Mesothelial cell of epicardium (in vitro differentiated cells): ENCODE data around the gene CATSPER1. TPM values are rescaled to one million over a fixed set of nuclear protein-coding genes. Genes with fewer than 3 reads are reported as not detected.

Experiments
- DNase-seq, 2 experiments: peaks; one replicate each; pipeline ENCODE4 v3.0.0; 2021; ENCODE audit warnings: low spot score in 2 of 2; ENCODE audit not compliant: unreplicated experiment in 2 of 2
- H3K27ac Mint-ChIP-seq: 2 replicates; pipeline ENCODE4 v1.8.0; 2021; ENCODE audit warnings: mixed read lengths
- H3K27me3 Mint-ChIP-seq: 2 replicates; pipeline ENCODE4 v1.8.0; 2021; ENCODE audit warnings: low read depth, mixed read lengths
- H3K36me3 Mint-ChIP-seq: 2 replicates; pipeline ENCODE4 v1.8.0; 2021; ENCODE audit warnings: mixed read lengths
- H3K4me1 Mint-ChIP-seq: 2 replicates; pipeline ENCODE4 v1.8.0; 2021; ENCODE audit warnings: mixed read lengths
- H3K4me3 Mint-ChIP-seq: 2 replicates; pipeline ENCODE4 v1.8.0; 2021; ENCODE audit warnings: mild to moderate bottlenecking, moderate library complexity, mixed read lengths
- H3K9me3 Mint-ChIP-seq: 2 replicates; pipeline ENCODE4 v1.8.0; 2021; ENCODE audit warnings: mixed read lengths
- total RNA-seq: library from RNA; stranded (reverse); gene quantifications from 3 replicates; pipeline ENCODE4 v1.2.1, GENCODE V29; 2021
- TF ChIP-seq, protein P1 (sequence below): fragments of 200-600 bp; sonication (generic); IDR thresholded peaks from one replicate; pipeline ENCODE4 v1.5.0; 2021; ENCODE audit warnings: antibody characterized with exemption; ENCODE audit not compliant: unreplicated experiment

CATSPER1 gene
- total RNA-seq, 1 donor from 2014 or later: not detected

GRCh38 chr11:65975771-65976170 is 50.5 kb downstream of the CATSPER1 start:
- TF ChIP-seq, protein P1, sequence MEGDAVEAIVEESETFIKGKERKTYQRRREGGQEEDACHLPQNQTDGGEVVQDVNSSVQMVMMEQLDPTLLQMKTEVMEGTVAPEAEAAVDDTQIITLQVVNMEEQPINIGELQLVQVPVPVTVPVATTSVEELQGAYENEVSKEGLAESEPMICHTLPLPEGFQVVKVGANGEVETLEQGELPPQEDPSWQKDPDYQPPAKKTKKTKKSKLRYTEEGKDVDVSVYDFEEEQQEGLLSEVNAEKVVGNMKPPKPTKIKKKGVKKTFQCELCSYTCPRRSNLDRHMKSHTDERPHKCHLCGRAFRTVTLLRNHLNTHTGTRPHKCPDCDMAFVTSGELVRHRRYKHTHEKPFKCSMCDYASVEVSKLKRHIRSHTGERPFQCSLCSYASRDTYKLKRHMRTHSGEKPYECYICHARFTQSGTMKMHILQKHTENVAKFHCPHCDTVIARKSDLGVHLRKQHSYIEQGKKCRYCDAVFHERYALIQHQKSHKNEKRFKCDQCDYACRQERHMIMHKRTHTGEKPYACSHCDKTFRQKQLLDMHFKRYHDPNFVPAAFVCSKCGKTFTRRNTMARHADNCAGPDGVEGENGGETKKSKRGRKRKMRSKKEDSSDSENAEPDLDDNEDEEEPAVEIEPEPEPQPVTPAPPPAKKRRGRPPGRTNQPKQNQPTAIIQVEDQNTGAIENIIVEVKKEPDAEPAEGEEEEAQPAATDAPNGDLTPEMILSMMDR: no peak
- no peak for DNase-seq
- no peak overlapping the region for H3K27ac Mint-ChIP-seq
- no peaks in the 10 kb centered on the region for H3K4me1 Mint-ChIP-seq
- no peaks in the 10 kb centered on the region for H3K9me3 Mint-ChIP-seq
- H3K4me3 Mint-ChIP-seq: no peak overlapping the region
- H3K27me3 Mint-ChIP-seq: no peaks in the 10 kb centered on the region
- peaks cover 35% of the 10 kb centered on the region for H3K36me3 Mint-ChIP-seq

DNA sequence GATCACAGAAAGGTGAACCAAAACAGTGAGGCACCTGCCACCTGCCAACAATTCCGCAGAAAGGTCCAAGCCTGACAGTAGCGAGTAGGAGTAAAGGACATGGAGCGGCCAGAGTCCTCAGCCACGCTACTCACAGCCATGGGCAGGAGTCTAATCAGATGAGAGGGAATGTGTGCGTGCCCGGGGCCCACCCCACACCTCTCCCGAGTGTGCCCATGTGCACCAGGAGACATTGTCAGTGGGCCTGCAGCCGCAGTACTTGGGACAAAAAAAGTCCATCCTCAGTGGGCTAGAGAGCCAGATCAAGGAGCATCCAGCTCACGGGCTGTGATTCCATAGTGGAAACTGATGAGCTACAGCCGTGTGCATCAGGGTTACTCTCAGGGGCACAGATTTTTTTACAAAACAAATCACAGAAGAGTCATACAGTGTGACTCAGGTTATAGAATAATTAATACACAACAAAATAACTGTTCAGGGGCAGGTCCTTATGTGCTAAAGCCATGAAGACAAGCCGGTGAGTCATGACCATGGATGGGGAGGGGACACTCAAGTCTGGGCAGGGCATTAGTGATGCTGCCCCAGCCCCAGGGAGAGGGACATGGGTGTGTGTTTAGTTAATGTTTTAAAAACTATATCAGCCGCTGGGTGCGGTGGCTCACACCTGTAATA is 52.7 kb downstream of the CATSPER1 start:
- no peak for DNase-seq
- TF ChIP-seq, protein P1: no peak
- Mint-ChIP-seq H3K4me1 (no peaks in the 10 kb centered on the region), H3K27ac (no peak overlapping the region), H3K36me3 (peaks cover 32% of the 10 kb centered on the region), H3K27me3 (no peaks in the 10 kb centered on the region), H3K9me3 (no peaks in the 10 kb centered on the region), H3K4me3 (no peak overlapping the region)

- H3K27ac Mint-ChIP-seq: no peak overlapping the region
- H3K36me3 Mint-ChIP-seq: peaks cover 38% of the 10 kb centered on the region
- TF ChIP-seq, protein P1: no peak
Observed at GRCh38 chr11:65972116-65972515, 54.2 kb downstream of the CATSPER1 start.

DNA sequence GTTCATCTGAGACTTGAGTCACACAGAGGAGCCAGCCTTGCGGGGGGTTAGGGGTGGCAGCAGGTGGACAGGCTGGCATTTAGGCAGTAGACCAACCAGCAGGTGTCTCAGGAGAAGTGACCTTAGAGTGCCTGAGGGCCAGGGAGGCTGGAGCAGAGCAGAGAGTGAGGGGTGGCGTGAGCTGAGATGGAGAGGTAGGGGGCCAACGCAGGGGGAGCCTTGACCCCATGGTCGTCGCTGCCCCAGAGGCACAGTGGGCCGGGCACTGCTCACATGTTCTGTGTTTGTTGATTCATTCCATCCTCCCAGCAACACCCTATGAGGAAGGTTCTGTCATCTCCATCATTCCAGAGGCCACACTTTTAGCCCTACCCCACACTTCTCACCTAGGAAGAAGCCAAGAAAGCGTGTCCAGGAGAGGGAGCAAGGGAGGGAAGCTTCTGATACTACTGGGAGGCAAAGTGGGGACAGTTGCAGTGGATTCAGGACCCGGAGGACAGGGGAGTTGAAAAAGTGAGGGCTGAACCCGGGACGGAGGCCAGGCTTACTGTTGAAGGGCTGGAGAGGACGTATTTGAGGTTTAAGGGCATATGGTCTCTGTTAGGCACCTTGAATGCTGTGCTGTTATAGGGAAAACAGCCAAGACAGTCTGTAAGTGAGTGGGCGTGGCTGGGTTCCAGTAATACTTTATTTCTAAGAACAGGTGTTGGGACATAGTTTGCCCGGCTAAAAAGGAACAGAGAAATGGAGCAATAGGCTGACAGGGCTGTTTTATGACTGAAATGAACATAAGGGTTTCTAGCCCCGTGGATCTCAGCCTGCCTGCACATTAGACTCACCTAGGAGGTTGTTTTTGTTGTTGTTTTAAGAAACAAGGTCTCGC is 57.4 kb downstream of the CATSPER1 start:
- no peaks in the 10 kb centered on the region for H3K27me3 Mint-ChIP-seq
- H3K27ac Mint-ChIP-seq: no peak overlapping the region
- H3K36me3 Mint-ChIP-seq: peaks cover 44% of the 10 kb centered on the region
- no peak for DNase-seq
- H3K9me3 Mint-ChIP-seq: no peaks in the 10 kb centered on the region
- peaks cover 2% of the 10 kb centered on the region for H3K4me1 Mint-ChIP-seq
- TF ChIP-seq, protein P1: no peak
- H3K4me3 Mint-ChIP-seq: no peak overlapping the region

More at GRCh38 chr11:65972116-65972515, 54.2 kb downstream of the CATSPER1 start:
- no peak overlapping the region for H3K4me3 Mint-ChIP-seq
- no peak for DNase-seq
- H3K9me3 Mint-ChIP-seq: no peaks in the 10 kb centered on the region
- no peaks in the 10 kb centered on the region for H3K4me1 Mint-ChIP-seq
- no peaks in the 10 kb centered on the region for H3K27me3 Mint-ChIP-seq

DNA sequence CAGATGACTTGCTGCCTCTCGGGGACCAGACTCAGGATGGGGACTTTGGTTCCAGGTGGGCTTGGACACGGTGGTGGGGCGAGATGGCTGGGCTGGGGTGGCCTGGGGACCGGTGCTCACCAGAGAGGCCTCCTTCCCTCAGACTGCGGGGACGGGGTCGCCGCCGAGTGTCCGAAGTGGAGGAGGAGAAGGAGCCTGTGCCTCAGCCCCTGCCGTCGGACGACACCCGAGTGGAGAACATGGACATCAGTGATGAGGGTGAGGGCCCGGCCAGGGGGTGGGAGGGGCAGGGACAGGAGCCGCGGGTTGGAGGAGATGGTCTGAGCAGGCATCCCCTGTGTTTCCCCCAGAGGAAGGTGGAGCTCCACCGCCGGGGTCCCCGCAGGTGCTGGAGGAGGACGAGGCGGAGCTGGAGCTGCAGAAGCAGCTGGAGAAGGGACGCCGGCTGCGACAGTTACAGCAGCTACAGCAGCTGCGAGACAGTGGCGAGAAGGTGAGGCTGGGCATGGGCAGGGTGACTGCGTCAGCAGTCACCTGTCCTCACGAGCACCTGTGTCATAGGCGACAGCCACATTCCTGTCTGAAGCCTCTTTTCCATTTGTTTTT is 58.8 kb downstream of the CATSPER1 start:
- Mint-ChIP-seq H3K36me3 (peaks cover 35% of the 10 kb centered on the region), H3K27me3 (no peaks in the 10 kb centered on the region), H3K4me3 (no peak overlapping the region), H3K4me1 (peaks cover 13% of the 10 kb centered on the region), H3K27ac (no peak overlapping the region), H3K9me3 (no peaks in the 10 kb centered on the region)
- DNase-seq: no peak
- TF ChIP-seq, protein P1: no peak

Other genes with a start within 250 kb of the CATSPER1 start
- 23.3 to 24.9 TPM (median 24.3 TPM) in 3 replicates for gene AP5B1, start 245.5 kb downstream of the CATSPER1 start, total RNA-seq
- 3.9 to 4.7 TPM (median 4.3 TPM) in 3 replicates for gene OVOL1, start 239.4 kb downstream of the CATSPER1 start, total RNA-seq
- 6.8 to 10.7 TPM (median 7.5 TPM) in 3 replicates for gene SNX32, start 192.5 kb downstream of the CATSPER1 start, total RNA-seq
- 730 to 758 TPM (median 736 TPM) in 3 replicates for gene CFL1, start 168.3 kb downstream of the CATSPER1 start, total RNA-seq
- 73.3 to 74.9 TPM (median 73.7 TPM) in 3 replicates for gene MUS81, start 166.0 kb downstream of the CATSPER1 start, total RNA-seq
- 203 to 216 TPM (median 211 TPM) in 3 replicates for gene EFEMP2, start 153.7 kb downstream of the CATSPER1 start, total RNA-seq
- not detected in 3 replicates for gene CTSW, start 146.6 kb downstream of the CATSPER1 start, total RNA-seq
- gene FIBP, start 138.0 kb downstream of the CATSPER1 start, total RNA-seq: 62.4 to 63.9 TPM (median 62.9 TPM) in 3 replicates
- gene CCDC85B, start 135.8 kb downstream of the CATSPER1 start, total RNA-seq: 12.3 to 13.8 TPM (median 12.8 TPM) in 3 replicates
- gene FOSL1, start 126.1 kb downstream of the CATSPER1 start, total RNA-seq: 2.7 to 4.3 TPM (median 3.1 TPM) in 3 replicates
- gene C11orf68, start 107.4 kb downstream of the CATSPER1 start, total RNA-seq: 33.4 to 34.9 TPM (median 33.9 TPM) in 3 replicates
- 68.5 to 74.4 TPM (median 70.9 TPM) in 3 replicates for gene DRAP1, start 107.1 kb downstream of the CATSPER1 start, total RNA-seq
- gene TSGA10IP, start 81.0 kb downstream of the CATSPER1 start, total RNA-seq: not detected in 3 replicates
- gene SART1, start 64.7 kb downstream of the CATSPER1 start, total RNA-seq: 47.1 to 55.1 TPM (median 54.4 TPM) in 3 replicates
- 34.0 to 37.0 TPM (median 34.2 TPM) in 3 replicates for gene EIF1AD, start 24.3 kb downstream of the CATSPER1 start, total RNA-seq
- 170 to 195 TPM (median 176 TPM) in 3 replicates for gene BANF1, start 24.0 kb downstream of the CATSPER1 start, total RNA-seq
- 1.1 to 1.2 TPM (median 1.2 TPM) in 3 replicates for gene CST6, start 14.5 kb downstream of the CATSPER1 start, total RNA-seq
- gene GAL3ST3, start 22.7 kb upstream of the CATSPER1 start, total RNA-seq: 4.7 to 5.7 TPM (median 4.9 TPM) in 3 replicates
- gene SF3B2, start 25.9 kb upstream of the CATSPER1 start, total RNA-seq: 182 to 201 TPM (median 195 TPM) in 3 replicates
- 81.6 to 88.0 TPM (median 87.0 TPM) in 3 replicates for gene PACS1, start 43.8 kb upstream of the CATSPER1 start, total RNA-seq
- gene KLC2, start 231.2 kb upstream of the CATSPER1 start, total RNA-seq: 42.0 to 43.0 TPM (median 42.9 TPM) in 3 replicates
- 88.6 to 91.8 TPM (median 90.1 TPM) in 3 replicates for gene RAB1B, start 242.2 kb upstream of the CATSPER1 start, total RNA-seq